Measurements from ENCODE around the gene RCOR2. TPM values are rescaled to one million over a fixed set of nuclear protein-coding genes. Genes with fewer than 3 reads are reported as not detected.
"Not testable (repeated sequence)": the region's sequence is repeated elsewhere in the genome, so short reads cannot be mapped to it uniquely, and the experiment has no call there.

Gene RCOR2
- total RNA-seq, 1 donor from 2014 or later: 0.43 TPM

DNA sequence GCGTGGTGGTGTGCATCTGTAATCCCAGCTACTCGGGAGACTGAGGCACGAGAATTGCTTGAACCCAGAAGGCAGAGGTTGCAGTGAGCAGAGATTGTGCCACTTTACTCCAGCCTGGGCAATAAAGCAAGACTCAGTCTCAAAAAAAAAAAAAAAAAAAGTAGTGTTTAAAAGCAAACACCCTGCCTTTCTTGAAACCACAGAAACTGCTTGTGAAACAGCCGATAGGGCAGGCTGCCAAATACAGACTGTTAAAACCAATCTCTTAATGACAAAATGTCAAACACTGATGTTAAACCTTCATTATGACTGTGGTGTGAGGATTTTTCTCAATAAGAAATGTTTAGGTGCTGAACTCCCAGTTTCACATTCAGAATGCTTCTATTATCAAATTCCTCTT, 50.8 kb downstream of the RCOR2 start:
- peak overlapping the region; percentile 58 for H3K27ac Mint-ChIP-seq
- DNase-seq (ENCODE audit: low spot score): peak; percentile 58
- peak overlapping the region; percentile 31 for H3K4me3 Mint-ChIP-seq (ENCODE audit: low read depth)
- H3K9me3 Mint-ChIP-seq: no peaks in the 10 kb centered on the region
- intact Hi-C loops (cut with micrococcal nuclease): loop anchor here (1.0 to 2.0 kb wide), 3 partner anchors 15 to 29 kb away; no protein-coding TSS in a partner anchor
- no peaks in the 10 kb centered on the region for H3K27me3 Mint-ChIP-seq (ENCODE audit: low read depth)
- peaks cover 62% of the 10 kb centered on the region for H3K4me1 Mint-ChIP-seq (ENCODE audit: low read depth)
- H3K36me3 Mint-ChIP-seq (ENCODE audit: low read depth): peaks cover 44% of the 10 kb centered on the region

DNA sequence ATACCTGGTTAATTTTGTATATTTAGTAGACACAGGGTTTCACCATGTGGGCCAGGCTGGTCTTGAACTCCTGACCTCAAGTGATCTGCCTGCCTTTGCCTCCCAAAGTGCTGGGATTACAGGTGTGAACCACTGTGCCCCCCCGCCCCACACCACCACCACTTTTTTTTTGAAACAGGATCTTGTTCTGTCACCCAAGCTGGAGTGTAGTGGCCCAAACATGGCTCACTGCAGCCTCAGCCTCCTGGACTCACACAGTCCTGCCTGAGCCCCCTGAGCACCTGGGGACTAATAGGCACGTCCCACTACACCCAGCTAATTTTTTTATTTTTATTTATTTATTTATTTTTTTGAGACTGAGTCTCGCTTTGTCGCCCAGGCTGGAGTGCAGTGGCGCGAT, 53.3 kb downstream of the RCOR2 start:
- H3K4me1 Mint-ChIP-seq (ENCODE audit: low read depth): peaks cover 41% of the 10 kb centered on the region
- H3K27me3 Mint-ChIP-seq (ENCODE audit: low read depth); intact Hi-C loops (cut with micrococcal nuclease); DNase-seq (ENCODE audit: low spot score); H3K4me3 Mint-ChIP-seq (ENCODE audit: low read depth); H3K9me3 Mint-ChIP-seq; H3K27ac Mint-ChIP-seq: not testable (repeated sequence)
- peaks cover 44% of the 10 kb centered on the region for H3K36me3 Mint-ChIP-seq (ENCODE audit: low read depth)

DNA sequence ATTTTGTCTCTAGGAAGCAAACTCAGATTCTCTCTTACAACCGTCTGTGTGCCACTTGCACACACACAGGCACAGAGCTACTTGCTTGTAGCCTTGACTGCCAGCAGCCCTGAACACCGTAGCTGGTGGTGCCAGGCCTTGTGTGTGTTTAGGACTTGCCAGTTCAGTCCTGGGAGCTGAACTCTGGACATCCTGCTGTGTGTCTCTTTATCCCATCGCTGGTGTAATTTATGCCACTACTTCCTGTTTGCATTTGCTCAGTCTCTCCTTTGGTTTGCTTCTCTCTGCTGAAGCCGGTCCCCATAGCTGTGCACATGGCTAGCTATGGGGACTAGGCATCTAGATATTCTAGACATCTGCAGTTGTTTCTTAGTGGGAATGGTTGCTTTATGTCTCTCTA, 54.0 kb downstream of the RCOR2 start:
- H3K36me3 Mint-ChIP-seq (ENCODE audit: low read depth): peaks cover 38% of the 10 kb centered on the region
- intact Hi-C loops (cut with micrococcal nuclease): no loop called here
- peaks cover 37% of the 10 kb centered on the region for H3K4me1 Mint-ChIP-seq (ENCODE audit: low read depth)
- H3K9me3 Mint-ChIP-seq: no peaks in the 10 kb centered on the region
- no peak for DNase-seq (ENCODE audit: low spot score)
- H3K4me3 Mint-ChIP-seq (ENCODE audit: low read depth): no peak overlapping the region
- no peaks in the 10 kb centered on the region for H3K27me3 Mint-ChIP-seq (ENCODE audit: low read depth)
- peak overlapping the region; percentile 43 for H3K27ac Mint-ChIP-seq

Other genes with a start within 250 kb of the RCOR2 start
- 38.6 and 38.8 TPM in 2 replicates for gene ATL3, start 245.8 kb downstream of the RCOR2 start, total RNA-seq
- gene RTN3, start 235.7 kb downstream of the RCOR2 start, total RNA-seq: 61.1 and 64.1 TPM in 2 replicates
- gene ZFTA, start 148.4 kb downstream of the RCOR2 start, total RNA-seq: 7.0 and 8.9 TPM in 2 replicates
- 67.0 and 69.2 TPM in 2 replicates for gene SPINDOC, start 103.7 kb downstream of the RCOR2 start, total RNA-seq
- gene MARK2, start 78.1 kb downstream of the RCOR2 start, total RNA-seq: 36.5 and 38.8 TPM in 2 replicates
- gene NAA40, start 21.8 kb upstream of the RCOR2 start, total RNA-seq: 29.9 and 30.3 TPM in 2 replicates
- gene COX8A, start 57.5 kb upstream of the RCOR2 start, total RNA-seq: 312 and 326 TPM in 2 replicates
- gene OTUB1, start 69.3 kb upstream of the RCOR2 start, total RNA-seq: 107 and 110 TPM in 2 replicates
- gene FLRT1, start 118.8 kb upstream of the RCOR2 start, total RNA-seq: not detected in 2 replicates
- gene MACROD1, start 248.9 kb upstream of the RCOR2 start, total RNA-seq: 23.4 and 26.7 TPM in 2 replicates

All from activated T-helper 2 cell treated with anti-CD3 and anti-CD28 coated beads, Interferon-gamma antibody, Interleukin-2, Interleukin-4, amounts not matched to agents 10 μg/mL and 5 μg/mL and 100 μg/mL, durations not matched to agents 14 hours and 24 hours and 36 hours (primary cell).